Osteoblast (primary cell): Measurements from ENCODE around the gene MXRA7. TPM values are rescaled to one million over a fixed set of nuclear protein-coding genes. Genes with fewer than 3 reads are reported as not detected.
"Not testable (repeated sequence)": the region's sequence is repeated elsewhere in the genome, so short reads cannot be mapped to it uniquely, and the experiment has no call there.

ENCODE experiments used
- DNase-seq: peaks from one replicate; pipeline ENCODE4 v3.0.0; 2011; ENCODE audit warnings: low spot score, mixed read lengths; ENCODE audit not compliant: insufficient read length; ENCODE audit errors: missing footprints
- H2AFZ ChIP-seq: 2 replicates; pipeline ENCODE4 v1.6.0; 2011; ENCODE audit warnings: mild to moderate bottlenecking, low read length
- H3K27ac ChIP-seq: 2 replicates; pipeline ENCODE4 v1.5.1; 2011; ENCODE audit warnings: mild to moderate bottlenecking, low read depth, low read length, moderate library complexity
- H3K27me3 ChIP-seq: 2 replicates; pipeline ENCODE4 v1.6.0; 2012; ENCODE audit warnings: mild to moderate bottlenecking, control low read depth, inconsistent platforms, low read length, moderate library complexity; ENCODE audit not compliant: insufficient read depth
- H3K36me3 ChIP-seq: 2 replicates; pipeline ENCODE4 v1.5.1; 2011; ENCODE audit warnings: mild to moderate bottlenecking, low read length, control low read depth, moderate library complexity; ENCODE audit not compliant: insufficient read depth
- H3K4me1 ChIP-seq: 2 replicates; pipeline ENCODE4 v1.5.1; 2011; ENCODE audit warnings: mild to moderate bottlenecking, low read length, control low read depth, moderate library complexity; ENCODE audit not compliant: insufficient read depth
- H3K4me2 ChIP-seq: 2 replicates; pipeline ENCODE4 v1.6.0; 2011; ENCODE audit warnings: mild to moderate bottlenecking, low read length; ENCODE audit not compliant: insufficient read depth
- H3K4me3 ChIP-seq: fragments of 200-600 bp; sonication (generic); 3 replicates; pipeline ENCODE4 v1.5.1; 2012; ENCODE audit warnings: mild to moderate bottlenecking, low read length, inconsistent platforms; ENCODE audit not compliant: insufficient read depth
- H3K79me2 ChIP-seq: 2 replicates; pipeline ENCODE4 v1.6.0; 2012; ENCODE audit warnings: mild to moderate bottlenecking, low read length, control low read depth, inconsistent platforms; ENCODE audit not compliant: insufficient read depth
- H3K9me3 ChIP-seq: 2 replicates; pipeline ENCODE4 v1.5.1; 2011; ENCODE audit warnings: low read depth, low read length, control low read depth
- H4K20me1 ChIP-seq: 2 replicates; pipeline ENCODE4 v1.6.0; 2012; ENCODE audit warnings: mild to moderate bottlenecking, low read length, control low read depth; ENCODE audit not compliant: insufficient read depth
- CTCF ChIP-seq: IDR thresholded peaks from 2 replicates; pipeline ENCODE4 v1.5.1; 2011; ENCODE audit warnings: mild to moderate bottlenecking, low read depth, low read length, moderate library complexity; ENCODE audit errors: extremely low read depth
- total RNA-seq: library from RNA; depleted of rRNA; stranded (reverse); fragments of >200 nt; gene quantifications from 2 replicates; pipeline ENCODE4 v1.2.3, GENCODE V29; 2012

MXRA7 gene
- total RNA-seq, 1 donor: 352 TPM

- peak; percentile 21 for DNase-seq
- Histone ChIP-seq H3K36me3 (peaks cover 29% of the 10 kb centered on the region), H3K27me3 (no peaks in the 10 kb centered on the region), H2AFZ (no peak overlapping the region), H3K9me3 (no peaks in the 10 kb centered on the region), H3K79me2 (peaks cover 40% of the 10 kb centered on the region), H3K27ac (no peak overlapping the region), H3K4me1 (peaks cover 13% of the 10 kb centered on the region), H3K4me2 (peak overlapping the region; percentile 37), H3K4me3 (no peak overlapping the region), H4K20me1 (peaks cover 8% of the 10 kb centered on the region)
- no peak for TF ChIP-seq CTCF
Observed at GRCh38 chr17:76740329-76741118, 29.8 kb upstream of the MXRA7 start.

- not testable (repeated sequence) for DNase-seq, H3K27ac ChIP-seq, H3K4me3 ChIP-seq, H3K9me3 ChIP-seq, H3K27me3 ChIP-seq, H2AFZ ChIP-seq
- H4K20me1 ChIP-seq: peaks cover 16% of the 10 kb centered on the region
- H3K36me3 ChIP-seq: peaks cover 31% of the 10 kb centered on the region
- peak overlapping the region; percentile 82 for H3K4me2 ChIP-seq
- H3K79me2 ChIP-seq: peaks cover 49% of the 10 kb centered on the region
- H3K4me1 ChIP-seq: peaks cover 22% of the 10 kb centered on the region
Observed at GRCh38 chr17:76739568-76740115, 28.9 kb upstream of the MXRA7 start.

- H2AFZ ChIP-seq: peak overlapping the region; percentile 82
- peak overlapping the region; percentile 98 for H3K4me3 ChIP-seq
- H3K79me2 ChIP-seq: peaks cover 61% of the 10 kb centered on the region
- DNase-seq: peak; percentile 78
- TF ChIP-seq CTCF: no peak
- no peaks in the 10 kb centered on the region for H3K27me3 ChIP-seq
- peaks cover 26% of the 10 kb centered on the region for H4K20me1 ChIP-seq
- no peaks in the 10 kb centered on the region for H3K9me3 ChIP-seq
- peaks cover 34% of the 10 kb centered on the region for H3K4me1 ChIP-seq
- peak overlapping the region; percentile 82 for H3K4me2 ChIP-seq
- peaks cover 34% of the 10 kb centered on the region for H3K36me3 ChIP-seq
- H3K27ac ChIP-seq: peak overlapping the region; percentile 96
Observed at GRCh38 chr17:76738468-76738850, 27.7 kb upstream of the MXRA7 start.

- TF ChIP-seq CTCF: no peak
- DNase-seq: peak; percentile 96
Observed at GRCh38 chr17:76737676-76738467, 27.1 kb upstream of the MXRA7 start, which contains the start of gene MFSD11. MFSD11 (plus strand) TSS chr17:76738119; CDS start chr17:76738353, 234 bp downstream.

More at GRCh38 chr17:76737676-76738467, 27.1 kb upstream of the MXRA7 start, which contains the start of gene MFSD11:
- Histone ChIP-seq H3K79me2 (peaks cover 66% of the 10 kb centered on the region), H3K4me3 (peak within 1 kb of the TSS; percentile 98), H3K4me1 (peaks cover 39% of the 10 kb centered on the region), H3K36me3 (peaks cover 40% of the 10 kb centered on the region), H3K4me2 (peak within 1 kb of the TSS; percentile 94), H3K27ac (peak within 1 kb of the TSS; percentile 96), H2AFZ (peak within 1 kb of the TSS; percentile 98), H3K27me3 (no peaks in the 10 kb centered on the region), H4K20me1 (peaks cover 32% of the 10 kb centered on the region), H3K9me3 (no peaks in the 10 kb centered on the region)
